K562 (cell line): Measurements from ENCODE around the gene HEMK1. TPM values are rescaled to one million over a fixed set of nuclear protein-coding genes. Genes with fewer than 3 reads are reported as not detected.
A peak's percentile ranks its signal among the peaks of the same experiment; 100 is the strongest.

Experiments used
- ATAC-seq: fragments of 200-7000 bp; cut with Tn5 transposase; 3 replicates; pipeline ENCODE4 v1.9.1; 2020; ENCODE audit warnings: moderate library complexity
- Bru-seq: library from RNA; stranded (reverse); fragments of 400-500 nt; gene quantifications from one replicate; lab custom pipeline; 2021; lab: Mats Ljungman, UMichigan
- BruChase-seq, 2 experiments: library from RNA; stranded (reverse); fragments of 400-500 nt; gene quantifications; one replicate each; lab custom pipeline; 2021; lab: Mats Ljungman, UMichigan
- BruUV-seq: library from RNA; stranded (reverse); fragments of 400-500 nt; replicated peaks from 2 replicates; lab custom pipeline; 2021; lab: Mats Ljungman, UMichigan
- CTCF ChIA-PET: fragments of 300-600 bp; formaldehyde crosslinking; extraction: SDS; loops from one replicate; lab custom pipeline; 2021; ENCODE audit warnings: low intra/inter-chr PET ratio; lab: Yijun Ruan, JAX
- POLR2A ChIA-PET: fragments of 300-600, 350-650 bp; sonication (Branson Sonifier 250); formaldehyde crosslinking; extraction: SDS; loops from one replicate; lab custom pipeline; 2021; ENCODE audit warnings: antibody characterized with exemption, inconsistent platforms; lab: Yijun Ruan, JAX
- DNase-seq, 4 experiments: peaks; one replicate each; pipeline versions ENCODE4 v3.0.0 to v3.0.0-alpha.2; 2011 to 2018; ENCODE audit warnings: low spot score in 3 of 4, mixed read lengths in 3 of 4; ENCODE audit errors: extremely low read depth in 1 of 4
- FAIRE-seq: peaks from 2 replicates; lab custom pipeline; 2011; peaks lifted over from hg19 to GRCh38; lab: Jason Lieb, UNC
- H2AFZ ChIP-seq: 2 replicates; pipeline ENCODE4 v1.6.0; 2011; ENCODE audit warnings: low read depth, low read length, control low read depth, inconsistent platforms
- H3K27ac ChIP-seq: fragments of 200-600 bp; 3 replicates; pipeline ENCODE4 v1.8.0; 2011; ENCODE audit warnings: low read depth, mild to moderate bottlenecking, control low read depth, inconsistent platforms, low read length, moderate library complexity, mixed read lengths; ENCODE audit errors: extremely low read depth
- H3K27me3 ChIP-seq, 2 experiments: fragments of 300-600 bp in 1 of 2; 2 replicates in 1 of 2; 3 replicates in 1 of 2; pipeline versions ENCODE4 v1.6.0 to v1.8.0; 2011; ENCODE audit warnings: inconsistent platforms in 2 of 2, low read length in 2 of 2, mild to moderate bottlenecking in 1 of 2, mixed read lengths in 1 of 2, moderate library complexity in 1 of 2; ENCODE audit not compliant: control insufficient read depth in 2 of 2, insufficient read depth in 2 of 2
- H3K36me3 ChIP-seq: fragments of 300-600 bp; 3 replicates; pipeline ENCODE4 v1.8.0; 2011; ENCODE audit warnings: mild to moderate bottlenecking, low read length, inconsistent platforms; ENCODE audit not compliant: control insufficient read depth, insufficient read depth
- H3K4me1 ChIP-seq, 2 experiments: fragments of 200-600 bp in 1 of 2; replicated peaks in 1 of 2; 2 replicates in 1 of 2; 3 replicates in 1 of 2; pipeline versions ENCODE4 v1.5.1 to v1.8.0; 2011; ENCODE audit warnings: inconsistent platforms in 2 of 2, low read length in 2 of 2, mild to moderate bottlenecking in 1 of 2, mixed read lengths in 1 of 2, moderate library complexity in 1 of 2; ENCODE audit not compliant: control insufficient read depth in 2 of 2, insufficient read depth in 2 of 2
- H3K4me2 ChIP-seq: 2 replicates; pipeline ENCODE4 v1.6.1; 2011; ENCODE audit warnings: low read length, control low read depth, inconsistent platforms, mixed read lengths; ENCODE audit not compliant: insufficient read depth
- H3K4me3 ChIP-seq: fragments of 200-600 bp; sonication (generic), shearing (Covaris generic); 2 replicates; pipeline ENCODE4 v1.5.1; 2016; ENCODE audit warnings: control low read depth, inconsistent platforms
- H3K79me2 ChIP-seq: fragments of 200-600 bp; 3 replicates; pipeline ENCODE4 v1.8.0; 2011; ENCODE audit warnings: low read length, inconsistent platforms; ENCODE audit not compliant: control insufficient read depth, insufficient read depth
- H3K9ac ChIP-seq, 2 experiments: 2 replicates each; pipeline versions ENCODE4 v1.6.0 to v1.6.1; 2011; ENCODE audit warnings: low read depth in 2 of 2, low read length in 2 of 2, control low read depth in 1 of 2, inconsistent platforms in 1 of 2, mild to moderate bottlenecking in 1 of 2, mixed read lengths in 1 of 2; ENCODE audit not compliant: insufficient read depth in 1 of 2
- H3K9me1 ChIP-seq: one replicate; pipeline ENCODE4 v1.6.0; 2011; ENCODE audit warnings: inconsistent platforms, mild to moderate bottlenecking, low read length, moderate library complexity; ENCODE audit not compliant: control insufficient read depth, insufficient read depth
- H3K9me3 ChIP-seq: replicated peaks from 2 replicates; pipeline ENCODE4 v1.5.1; 2011; ENCODE audit warnings: low read depth, low read length, inconsistent platforms; ENCODE audit not compliant: control insufficient read depth, insufficient read depth
- H4K20me1 ChIP-seq: replicated peaks from 2 replicates; pipeline ENCODE4 v1.6.1; 2011; ENCODE audit warnings: low read length, inconsistent platforms, mixed read lengths; ENCODE audit not compliant: control insufficient read depth, insufficient read depth
- ATF3 ChIP-seq, 2 experiments: fragments of 450-650 bp in 1 of 2; sonication (generic) in 1 of 2; formaldehyde crosslinking in 1 of 2; IDR thresholded peaks in 1 of 2; conservative IDR thresholded peaks in 1 of 2; 2 replicates each; pipeline versions ENCODE4 v1.6.1 to v1.8.1; 2016 to 2023; ENCODE audit warnings: mild to moderate bottlenecking in 2 of 2, moderate library complexity in 2 of 2, inconsistent platforms in 1 of 2, missing genetic modification reagents in 1 of 2
- CBFA2T3 ChIP-seq: fragments of 450-650 bp; IDR thresholded peaks from 2 replicates; pipeline ENCODE4 v1.6.1; 2017
- EP400 ChIP-seq: fragments of 450-650 bp; IDR thresholded peaks from 2 replicates; pipeline ENCODE4 v1.6.1; 2017; ENCODE audit warnings: antibody characterized with exemption, mild to moderate bottlenecking, moderate library complexity
- GTF2A2 ChIP-seq: IDR thresholded peaks from 2 replicates; pipeline ENCODE4 v1.6.1; 2016; ENCODE audit warnings: mild to moderate bottlenecking, missing genetic modification characterization, missing compliant biosample characterization
- MEIS2 ChIP-seq: fragments of 450-650 bp; IDR thresholded peaks from 2 replicates; pipeline ENCODE4 v1.6.1; 2014; ENCODE audit warnings: mild to moderate bottlenecking; ENCODE audit not compliant: partially characterized antibody
- NBN ChIP-seq: fragments of 450-650 bp; IDR thresholded peaks from 2 replicates; pipeline ENCODE4 v1.6.1; 2016; ENCODE audit warnings: low read depth, mild to moderate bottlenecking
- ZNF133 ChIP-seq: fragments of 250-450 bp; sonication (Bioruptor Pico); IDR thresholded peaks from 2 replicates; pipeline ENCODE4 v1.4.0; 2020; ENCODE audit warnings: mild to moderate bottlenecking
- ZNF384 ChIP-seq: IDR thresholded peaks from 2 replicates; pipeline ENCODE4 v1.6.1; 2012; ENCODE audit warnings: low read depth, low read length, improper control_type of control experiment
- WGBS: fragments of 100-300 bp; shearing (Covaris generic); methylation state at CpG from one replicate; pipeline ENCODE4 v1.1.6; 2016; ENCODE audit warnings: low coverage, mixed read lengths; ENCODE audit not compliant: insufficient coverage; ENCODE audit errors: missing lambda C conversion rate; 5-methylcytosine and 5-hydroxymethylcytosine counted together
- in situ Hi-C: fragments of 300-500 bp; cut with MboI; formaldehyde crosslinking; loops from 4 replicates; pipeline ENCODE4 v1.15.0; 2018; ENCODE audit warnings: inconsistent platforms, mixed read lengths
- intact Hi-C: fragments of 100-400 bp; cut with micrococcal nuclease; formaldehyde crosslinking; loops from 2 replicates; pipeline ENCODE4 v1.14.2; 2022
- long read RNA-seq, 3 experiments: library from polyadenylated mRNA in 2 of 3; library from RNA in 1 of 3; unstranded in 2 of 3; stranded (forward) in 1 of 3; transcript quantifications; one replicate each; pipeline ENCODE4 v2.0.0, GENCODE V29; 2019 to 2022
- polyA minus RNA-seq, 3 experiments: library from RNA; depleted of rRNA, polyadenylated mRNA; stranded (reverse); fragments of >200 nt; gene quantifications; 2 replicates each; pipeline ENCODE4 v1.2.3, GENCODE V29; 2011
- polyA plus RNA-seq, 8 experiments: library from polyadenylated mRNA; depleted of rRNA in 4 of 8; stranded (reverse) in 5 of 8; unstranded in 3 of 8; fragments of >200 nt; fragmentation: Nextera tagmentation in 2 of 8; fragmentation: Illumina TruSeq in 1 of 8; extraction: Ambion mirVana in 2 of 8; extraction: Trizol in 1 of 8; gene quantifications; 2 replicates each; pipeline versions ENCODE4 v1.2.1 to v1.2.3, GENCODE V29; 2011 to 2014; ENCODE audit warnings: inconsistent platforms in 1 of 8, missing spikeins in 1 of 8
- total RNA-seq, 7 experiments: library from RNA; depleted of rRNA in 6 of 7; stranded (reverse); fragments of >200 nt in 6 of 7; fragmentation: Illumina TruSeq in 2 of 7; extraction: Trizol in 2 of 7; gene quantifications; 2 replicates each; pipeline versions ENCODE4 v1.2.1 to v1.2.3, GENCODE V29; 2011 to 2021; ENCODE audit warnings: low replicate concordance in 1 of 7
- TF ChIP-seq, protein P1 (sequence below), 2 experiments: IDR thresholded peaks; 2 replicates each; pipeline ENCODE4 v1.6.1; 2012; ENCODE audit warnings: improper control_type of control experiment in 2 of 2, low read depth in 2 of 2, low read length in 2 of 2, borderline replicate concordance in 1 of 2

The HEMK1 gene, protein sequence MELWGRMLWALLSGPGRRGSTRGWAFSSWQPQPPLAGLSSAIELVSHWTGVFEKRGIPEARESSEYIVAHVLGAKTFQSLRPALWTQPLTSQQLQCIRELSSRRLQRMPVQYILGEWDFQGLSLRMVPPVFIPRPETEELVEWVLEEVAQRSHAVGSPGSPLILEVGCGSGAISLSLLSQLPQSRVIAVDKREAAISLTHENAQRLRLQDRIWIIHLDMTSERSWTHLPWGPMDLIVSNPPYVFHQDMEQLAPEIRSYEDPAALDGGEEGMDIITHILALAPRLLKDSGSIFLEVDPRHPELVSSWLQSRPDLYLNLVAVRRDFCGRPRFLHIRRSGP
- 44.0 and 89.1 TPM in 2 replicates for total RNA-seq (2011; cell fraction: chromatin; rRNA removed; ENCODE audit: low replicate concordance)
- 41.2 and 43.2 TPM in 2 replicates for total RNA-seq (2011; cell fraction: nucleolus; rRNA removed)
- total RNA-seq (2011; cell fraction: nucleoplasm; rRNA removed): 47.0 and 67.9 TPM in 2 replicates
- total RNA-seq (2014; rRNA removed) (8.0 and 13.7 TPM in 2 replicates), total RNA-seq (2014; rRNA removed; fragmentation: Illumina TruSeq; extraction: Trizol) (8.0 and 10.9 TPM in 2 replicates), total RNA-seq (2015; rRNA removed; fragmentation: Illumina TruSeq; extraction: Trizol) (9.7 and 11.4 TPM in 2 replicates), total RNA-seq (2021) (15.9 and 16.8 TPM in 2 replicates), polyA plus RNA-seq (2011; rRNA removed) (12.1 and 13.5 TPM in 2 replicates), polyA plus RNA-seq (2014; fragmentation: Illumina TruSeq; extraction: Trizol) (12.3 and 13.2 TPM in 2 replicates), polyA plus RNA-seq (2014; fragmentation: Nextera tagmentation; extraction: Ambion mirVana) (1 to 10 TPM; 2.0 to 5.2 TPM), polyA plus RNA-seq (2014; rRNA removed) (13.9 and 17.8 TPM in 2 replicates), polyA minus RNA-seq (2011; rRNA and poly(A)+ RNA removed) (8.5 and 8.9 TPM in 2 replicates), Bru-seq, nascent RNA (percentile 63 among the genes with signal in this experiment), BruChase-seq, experiment 1, labeled RNA remaining after a 2-hour chase (percentile 52 among the genes with signal in this experiment), BruChase-seq, experiment 2, labeled RNA remaining after a 6-hour chase (percentile 49 among the genes with signal in this experiment)
- polyA plus RNA-seq (2011; cell fraction: cytosol; rRNA removed): 12.1 and 20.2 TPM in 2 replicates
- polyA plus RNA-seq (2011; cell fraction: nucleus; rRNA removed): 58.3 and 71.6 TPM in 2 replicates
- polyA plus RNA-seq (2012): 11.0 and 19.9 TPM in 2 replicates
- polyA minus RNA-seq (2011; cell fraction: cytosol; rRNA and poly(A)+ RNA removed): 4.0 and 4.7 TPM in 2 replicates
- 19.1 and 28.0 TPM in 2 replicates for polyA minus RNA-seq (2011; cell fraction: nucleus; rRNA and poly(A)+ RNA removed)
- long read RNA-seq, experiment 1, full-length matches to known transcripts: 14 of 36 reads
- long read RNA-seq, experiment 1, partial matches to known transcripts: 11 of 36 reads
- long read RNA-seq, experiment 1, other reads (novel, unspliced or antisense): 11 of 36 reads
- long read RNA-seq, experiment 2, full-length matches to known transcripts: 1 of 18 reads
- long read RNA-seq, experiment 2, partial matches to known transcripts: 8 of 18 reads
- long read RNA-seq, experiment 2, other reads (novel, unspliced or antisense): 9 of 18 reads
- long read RNA-seq, experiment 3, full-length matches to known transcripts: 5 of 13 reads
- long read RNA-seq, experiment 3, partial matches to known transcripts: 4 of 13 reads
- long read RNA-seq, experiment 3, other reads (novel, unspliced or antisense): 4 of 13 reads

GRCh38 chr3:50568947-50569749 is at the start of gene HEMK1:
HEMK1 (plus strand) TSS chr3:50569522; CDS start chr3:50571105, 1,583 bp downstream.
- H3K79me2 ChIP-seq: peaks cover 15% of the 10 kb centered on the region
- WGBS: under 1% methylated on average over 34 of the region's 55 CpGs
- CTCF ChIA-PET: interaction anchor here (0.7 to 5.6 kb wide), 2 partner anchors 45 kb away, joined by 6 to 56 read pairs; partner anchors contain the start of genes CISH and MAPKAPK3
- DNase-seq (peak; percentile 95 to 98 (median 97)), ATAC-seq (peak; percentile 90), FAIRE-seq (peak; percentile 77)
- peak within 1 kb of the TSS; percentile 80 for H3K27ac ChIP-seq
- H3K9ac ChIP-seq: peak within 1 kb of the TSS; percentile 91 to 92
- BruUV-seq: no TSS peak
- peak within 1 kb of the TSS; percentile 92 for H3K4me2 ChIP-seq
- intact Hi-C loops (no loop called here), in situ Hi-C loops (no loop called here)
- no peaks in the 10 kb centered on the region for H3K9me1 ChIP-seq
- H4K20me1 ChIP-seq: no peaks in the 10 kb centered on the region
- H3K9me3 ChIP-seq: no peaks in the 10 kb centered on the region
- no peaks in the 10 kb centered on the region for H3K27me3 ChIP-seq
- peak within 1 kb of the TSS; percentile 90 for H3K4me3 ChIP-seq
- POLR2A ChIA-PET: interaction anchor here (0.5 to 2.2 kb wide), 20 partner anchors 9 to 822 kb away, joined by 3 to 12 read pairs (median 4); partner anchors contain the start of gene CISH
- peaks cover 17% of the 10 kb centered on the region; the same call in 2 of the 3 replicates for H3K36me3 ChIP-seq
- peak within 1 kb of the TSS; percentile 89 for H2AFZ ChIP-seq
- peaks cover 36 to 42% of the 10 kb centered on the region in 2 experiments; a peak in 4 of 5 replicates for H3K4me1 ChIP-seq
- TF ChIP-seq MEIS2 (no peak), ZNF384 (no peak), ZNF133 (CRISPR knock-in tag) (no peak), EP400 (peak; percentile 93), ATF3 (IDR thresholded peaks at IDR 0.05) (peak; percentile 39; the same call in 1 of the 2 replicates), ATF3 (CRISPR knock-in tag; conservative IDR thresholded peaks at IDR 0.05) (no peak), GTF2A2 (tag) (peak; percentile 89), CBFA2T3 (peak; percentile 8; the same call in 1 of the 2 replicates), NBN (peak; percentile 64)
- TF ChIP-seq, protein P1, sequence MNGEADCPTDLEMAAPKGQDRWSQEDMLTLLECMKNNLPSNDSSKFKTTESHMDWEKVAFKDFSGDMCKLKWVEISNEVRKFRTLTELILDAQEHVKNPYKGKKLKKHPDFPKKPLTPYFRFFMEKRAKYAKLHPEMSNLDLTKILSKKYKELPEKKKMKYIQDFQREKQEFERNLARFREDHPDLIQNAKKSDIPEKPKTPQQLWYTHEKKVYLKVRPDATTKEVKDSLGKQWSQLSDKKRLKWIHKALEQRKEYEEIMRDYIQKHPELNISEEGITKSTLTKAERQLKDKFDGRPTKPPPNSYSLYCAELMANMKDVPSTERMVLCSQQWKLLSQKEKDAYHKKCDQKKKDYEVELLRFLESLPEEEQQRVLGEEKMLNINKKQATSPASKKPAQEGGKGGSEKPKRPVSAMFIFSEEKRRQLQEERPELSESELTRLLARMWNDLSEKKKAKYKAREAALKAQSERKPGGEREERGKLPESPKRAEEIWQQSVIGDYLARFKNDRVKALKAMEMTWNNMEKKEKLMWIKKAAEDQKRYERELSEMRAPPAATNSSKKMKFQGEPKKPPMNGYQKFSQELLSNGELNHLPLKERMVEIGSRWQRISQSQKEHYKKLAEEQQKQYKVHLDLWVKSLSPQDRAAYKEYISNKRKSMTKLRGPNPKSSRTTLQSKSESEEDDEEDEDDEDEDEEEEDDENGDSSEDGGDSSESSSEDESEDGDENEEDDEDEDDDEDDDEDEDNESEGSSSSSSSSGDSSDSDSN (IDR thresholded peaks at IDR 0.05; ENCODE audit: borderline replicate concordance in 1 of 2, low read depth in 2 of 2, low read length in 2 of 2): peak in 1 of 2 experiments; percentile 54; a peak in 1 of 4 replicates
